HG03064 (cell line): Measurements from ENCODE around the gene CWF19L2.
"Not testable (repeated sequence)": the region's sequence is repeated elsewhere in the genome, so short reads cannot be mapped to it uniquely, and the experiment has no call there.

Source experiments
- ATAC-seq: cut with Tn5 transposase; IDR thresholded peaks from one replicate; pipeline ENCODE4 v1.9.1; 2021; ENCODE audit warnings: low read depth; ENCODE audit not compliant: unreplicated experiment

CWF19L2 gene

GRCh38 chr11:107439586-107440167 is 17.9 kb downstream of the CWF19L2 start:
- ATAC-seq: no peak

DNA sequence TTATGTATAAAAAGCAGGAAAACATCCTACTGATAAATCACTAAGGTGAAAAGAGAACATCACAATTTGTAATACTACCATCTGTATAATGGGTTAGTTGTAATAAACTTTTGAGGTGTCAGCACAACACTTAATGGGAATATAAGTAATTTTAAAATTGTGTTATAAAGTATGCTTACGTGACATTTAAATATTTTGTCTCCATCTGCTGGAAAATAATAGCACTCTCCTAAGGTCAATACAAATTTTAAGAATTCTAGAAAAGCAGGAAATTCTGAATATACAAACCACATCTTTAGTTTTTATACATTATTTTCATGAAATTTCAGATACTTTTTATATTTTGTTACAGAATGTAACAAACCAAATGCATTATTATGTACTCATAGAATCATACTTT is 19.5 kb downstream of the CWF19L2 start:
- ATAC-seq: no peak

DNA sequence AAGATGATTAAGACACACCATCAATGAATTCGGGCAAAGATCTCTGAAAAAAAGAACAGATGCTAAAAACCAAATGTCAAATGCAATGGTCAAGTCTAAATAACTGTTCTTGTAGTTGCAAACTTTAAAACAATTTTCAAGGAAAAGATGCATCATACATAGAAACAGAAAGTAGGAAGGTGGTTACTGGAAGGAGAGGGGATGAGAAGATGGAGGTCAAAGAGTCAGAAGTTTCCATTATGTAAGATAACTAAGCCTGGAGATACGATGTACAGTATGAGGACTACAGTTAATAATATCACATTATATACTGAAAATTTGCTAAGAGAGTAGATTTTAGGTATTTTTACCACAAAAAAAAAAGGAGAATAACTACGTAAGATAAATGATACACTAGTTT is 27.1 kb downstream of the CWF19L2 start:
- no peak for ATAC-seq

DNA sequence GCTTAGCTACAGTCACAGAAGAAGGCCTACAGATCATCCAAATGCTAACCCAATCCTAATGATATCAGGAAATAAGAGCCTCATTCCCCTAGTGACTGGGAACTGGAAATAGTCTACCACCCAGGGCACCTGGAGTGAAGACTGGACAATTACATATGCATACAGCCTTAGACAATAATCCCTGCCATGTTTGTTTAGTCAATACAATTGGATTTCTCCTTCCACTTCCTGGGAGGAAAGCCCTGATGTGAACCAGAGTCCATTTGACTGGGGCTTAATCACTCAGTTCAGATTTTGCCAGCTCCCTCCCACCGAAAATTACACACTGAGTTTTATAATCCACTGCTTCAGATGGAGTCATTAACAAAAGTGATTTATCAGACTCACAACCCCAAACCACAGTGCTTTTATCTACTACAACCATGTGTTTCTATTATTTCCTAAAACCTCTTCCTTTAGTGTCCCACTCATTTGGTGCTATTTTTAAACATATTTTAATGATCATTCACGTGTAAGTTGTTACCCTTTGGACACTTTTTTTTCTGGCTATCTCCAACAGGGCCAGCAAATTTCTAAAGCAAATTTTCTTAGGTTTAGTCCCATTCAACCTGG is 29.9 kb downstream of the CWF19L2 start:
- ATAC-seq: no peak

GRCh38 chr11:107413352-107413751 is 44.3 kb downstream of the CWF19L2 start:
- no peak for ATAC-seq

GRCh38 chr11:107408762-107409211 is 48.8 kb downstream of the CWF19L2 start:
- no peak for ATAC-seq

- ATAC-seq: no peak
Measured at GRCh38 chr11:107405260-107405659, 52.4 kb downstream of the CWF19L2 start.

DNA sequence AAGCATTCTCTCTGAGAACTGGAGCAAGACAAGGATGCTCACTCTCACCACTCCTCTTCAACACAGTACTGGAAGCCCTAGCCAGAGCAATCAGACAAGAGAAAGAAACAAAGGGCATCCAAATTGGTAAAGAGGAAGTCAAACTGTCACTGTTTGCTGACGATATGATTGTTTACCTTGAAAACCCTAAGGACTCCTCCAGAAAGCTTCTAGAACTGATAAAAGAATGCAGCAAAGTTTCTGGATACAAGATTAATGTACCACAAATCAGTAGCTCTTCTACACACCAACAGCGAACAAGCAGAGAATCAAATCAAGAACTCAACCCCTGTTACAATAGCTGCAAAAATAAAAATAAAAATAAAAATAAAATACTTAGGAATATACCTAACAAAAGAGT is 56.5 kb downstream of the CWF19L2 start:
- not testable (repeated sequence) for ATAC-seq

GRCh38 chr11:107397357-107397756 is 60.3 kb downstream of the CWF19L2 start:
- ATAC-seq: no peak

DNA sequence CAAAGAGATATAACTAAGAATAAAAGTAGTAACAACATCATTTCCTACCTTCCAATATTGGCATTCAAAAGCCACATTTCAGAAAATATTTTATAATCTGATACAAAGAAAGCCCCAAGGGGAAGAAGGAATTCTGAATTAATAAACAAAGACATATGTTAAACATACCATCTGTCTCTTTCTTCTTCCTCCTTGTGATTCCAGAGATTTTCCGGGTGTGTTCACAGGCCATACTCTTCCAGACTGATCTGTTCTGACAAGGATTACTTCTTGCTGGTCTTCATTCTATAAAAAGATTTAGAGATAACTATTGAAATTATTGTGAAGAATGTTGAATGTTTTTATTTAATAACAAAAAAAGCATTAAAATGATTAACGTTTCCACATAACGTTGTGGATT is 65.0 kb downstream of the CWF19L2 start:
- ATAC-seq: no peak

- ATAC-seq: not testable (repeated sequence)
Measured at GRCh38 chr11:107390701-107391100, 66.9 kb downstream of the CWF19L2 start.

DNA sequence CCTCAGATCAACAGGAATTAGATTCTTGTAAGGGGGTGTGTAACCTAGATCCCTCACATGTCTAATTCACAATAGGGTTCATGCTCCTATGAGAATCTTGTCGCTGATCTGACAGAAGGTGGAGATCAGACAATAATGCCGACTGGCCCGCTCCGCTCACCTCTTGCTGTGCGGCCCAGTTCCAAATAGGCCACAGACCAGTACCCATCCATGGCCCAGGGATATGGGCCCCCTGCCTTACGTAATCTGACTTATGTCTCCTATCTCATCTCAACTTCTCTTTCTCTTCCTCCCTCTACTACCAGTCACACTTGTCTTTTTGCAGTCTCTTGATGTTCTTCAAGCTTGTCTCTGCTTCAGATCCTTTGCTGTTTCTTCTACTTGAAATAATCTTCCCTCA is 70.0 kb downstream of the CWF19L2 start:
- ATAC-seq: no peak

DNA sequence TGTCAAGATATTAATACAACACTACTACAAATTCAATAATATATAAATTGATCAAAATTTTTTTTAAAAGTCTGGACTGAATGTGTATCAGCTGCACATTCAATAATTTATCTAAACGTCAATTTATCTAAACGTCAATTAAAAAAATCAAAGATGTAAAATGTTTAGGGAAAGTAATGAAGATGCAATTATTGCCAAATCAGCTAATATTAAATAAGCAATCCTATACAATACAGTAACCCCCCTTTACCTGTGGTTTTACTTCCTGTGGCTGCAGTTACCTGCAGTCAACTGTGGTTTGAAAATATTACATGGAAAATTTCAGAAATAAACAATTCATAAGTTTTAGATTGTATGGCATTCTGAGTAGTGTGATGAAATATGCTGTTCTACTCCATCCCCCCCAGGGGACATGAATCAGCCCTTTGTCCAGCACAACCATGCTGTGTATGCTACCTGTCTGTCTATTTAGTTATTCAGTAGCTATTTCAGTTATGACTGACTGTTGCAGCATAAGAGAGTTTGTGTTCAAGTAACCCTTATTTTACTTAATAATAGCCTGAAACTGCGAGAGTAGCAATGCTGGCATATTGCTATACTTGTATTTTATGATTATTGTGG is 72.2 kb downstream of the CWF19L2 start:
- ATAC-seq: no peak

DNA sequence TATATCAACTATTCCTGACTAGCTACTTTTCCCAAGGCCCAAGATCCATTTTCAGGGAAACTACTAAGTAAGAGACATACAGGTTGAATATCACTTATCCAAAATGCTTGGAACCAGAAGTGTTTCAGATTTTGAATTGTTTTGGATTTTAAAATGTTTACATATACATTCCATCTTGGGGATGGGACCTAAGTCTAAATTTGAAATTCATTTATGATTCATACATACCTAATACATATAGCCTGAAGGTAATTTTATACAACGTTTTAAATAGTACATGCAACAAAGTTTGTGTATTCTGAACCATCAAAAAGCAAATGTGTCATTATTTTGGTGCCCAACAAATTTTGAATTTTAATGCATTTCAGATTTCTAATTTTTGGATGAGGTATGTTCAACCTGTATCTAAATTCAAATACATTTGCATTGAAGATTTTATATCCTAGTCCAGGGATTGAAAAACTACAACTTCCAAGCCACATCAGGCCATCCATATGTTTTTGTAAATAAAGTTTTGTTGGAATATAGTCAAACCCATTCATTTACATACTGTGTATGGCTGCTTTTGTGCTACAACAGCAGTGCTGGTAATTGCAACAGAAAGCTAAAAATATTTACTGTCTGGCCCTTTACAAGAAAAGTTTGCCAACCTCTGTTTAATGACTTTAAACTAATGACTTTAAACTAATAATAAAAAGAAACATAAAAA is 73.3 kb downstream of the CWF19L2 start:
- ATAC-seq: no peak

- no peak for ATAC-seq
Measured at GRCh38 chr11:107372439-107372838, 85.2 kb downstream of the CWF19L2 start.

DNA sequence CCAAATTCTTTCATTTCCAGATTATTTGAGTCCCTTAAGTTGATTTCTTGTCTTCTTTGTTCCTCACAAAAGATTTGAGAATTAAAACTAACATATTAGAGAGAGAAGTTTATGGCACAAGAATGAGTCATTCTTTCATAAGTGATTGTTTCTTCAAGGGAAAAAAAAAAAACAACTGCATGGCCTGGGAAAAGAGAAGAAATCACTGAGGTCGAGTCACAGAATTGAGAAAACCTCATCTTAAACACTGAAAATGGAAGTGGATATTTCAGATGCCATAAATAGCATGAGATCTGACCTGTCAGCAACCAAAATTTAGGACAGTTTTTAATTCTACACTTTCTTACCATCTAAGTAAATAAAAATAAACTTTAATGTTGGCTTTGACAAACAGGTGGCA is 87.2 kb downstream of the CWF19L2 start:
- no peak for ATAC-seq

GRCh38 chr11:107359701-107360100 is 97.9 kb downstream of the CWF19L2 start:
- no peak for ATAC-seq

- no peak for ATAC-seq
Measured at GRCh38 chr11:107357877-107358276, 99.7 kb downstream of the CWF19L2 start.

DNA sequence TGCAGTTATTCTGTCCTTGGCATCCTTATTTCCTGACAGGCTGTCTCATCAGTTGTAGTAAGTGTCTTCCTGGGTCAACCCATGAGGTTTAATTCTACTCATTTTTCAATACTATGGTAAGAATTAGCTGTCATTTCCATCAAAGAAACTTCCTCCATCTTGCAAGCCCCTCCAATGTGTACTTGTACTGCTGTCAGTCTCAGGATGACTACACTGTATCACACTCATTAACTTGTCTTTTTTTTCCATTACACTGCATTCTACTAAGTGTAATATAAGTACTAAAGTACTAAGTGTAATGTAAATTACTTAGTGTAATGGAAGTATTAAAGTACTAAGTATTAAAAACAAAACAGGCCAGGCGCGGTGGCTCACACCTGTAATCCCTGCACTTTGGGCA is 102.8 kb downstream of the CWF19L2 start:
- no peak for ATAC-seq

- peak; percentile 72 for ATAC-seq
Measured at GRCh38 chr11:107337917-107338316, 119.7 kb downstream of the CWF19L2 start.

DNA sequence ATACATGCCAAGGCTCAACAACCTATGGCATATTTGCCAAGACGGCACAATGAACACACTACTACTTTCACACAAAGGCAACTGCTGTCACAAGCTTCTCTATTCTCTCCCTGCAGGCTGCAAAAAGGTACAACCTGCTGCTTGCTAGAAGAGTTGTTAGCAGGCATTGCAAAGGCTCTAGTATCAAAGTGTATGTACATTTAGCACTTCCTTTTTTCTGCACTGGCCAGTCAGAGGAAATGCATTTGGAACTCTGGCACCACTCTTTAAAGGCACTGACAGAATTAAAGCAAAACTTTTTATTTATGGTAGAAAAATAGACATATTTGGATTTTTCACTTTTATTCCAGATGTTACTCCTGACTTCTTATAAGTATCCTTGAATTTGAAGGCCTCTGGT is 125.9 kb downstream of the CWF19L2 start:
- ATAC-seq: no peak

- no peak for ATAC-seq
Measured at GRCh38 chr11:107329164-107329563, 128.5 kb downstream of the CWF19L2 start.
